D721Med (cell line): ENCODE results near the gene FNDC11.

Experiments used
- DNase-seq: peaks from one replicate; pipeline ENCODE4 v3.0.0; 2011; ENCODE audit warnings: low spot score; ENCODE audit not compliant: insufficient read length
- FAIRE-seq: peaks from 2 replicates; lab custom pipeline; 2011; peaks lifted over from hg19 to GRCh38; lab: Jason Lieb, UNC
- CTCF ChIP-seq: IDR thresholded peaks from 2 replicates; pipeline ENCODE4 v1.5.1; 2012; ENCODE audit warnings: mild to moderate bottlenecking, control low read depth; ENCODE audit not compliant: insufficient read depth; ENCODE audit errors: missing control alignments

FNDC11 gene

DNA sequence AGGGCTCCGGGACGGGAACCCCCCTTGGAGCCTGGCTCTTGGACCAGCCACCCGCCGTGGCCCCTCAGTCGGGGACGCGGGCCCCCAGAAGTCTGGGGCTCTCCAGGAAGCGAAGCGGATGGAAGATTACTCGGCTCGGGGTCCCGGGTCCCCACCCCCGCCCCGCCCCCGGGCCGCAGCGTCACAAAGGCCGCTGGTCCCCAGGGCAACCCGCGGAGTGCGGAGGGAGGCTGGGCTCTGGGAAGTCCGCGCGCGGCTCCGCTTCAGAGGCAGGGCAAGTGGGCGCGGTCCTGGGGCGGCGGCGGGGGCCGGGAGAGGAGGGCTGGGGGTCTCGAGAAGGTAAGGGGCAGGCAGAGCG is at the start of gene FNDC11:
Gene FNDC11 (plus strand): TSS at position 227 of the 358 bp plus-strand sequence. CDS start 1,505 bp downstream, outside the sequence.
- FAIRE-seq (no peak), DNase-seq (no peak)
- no peak for TF ChIP-seq CTCF

DNA sequence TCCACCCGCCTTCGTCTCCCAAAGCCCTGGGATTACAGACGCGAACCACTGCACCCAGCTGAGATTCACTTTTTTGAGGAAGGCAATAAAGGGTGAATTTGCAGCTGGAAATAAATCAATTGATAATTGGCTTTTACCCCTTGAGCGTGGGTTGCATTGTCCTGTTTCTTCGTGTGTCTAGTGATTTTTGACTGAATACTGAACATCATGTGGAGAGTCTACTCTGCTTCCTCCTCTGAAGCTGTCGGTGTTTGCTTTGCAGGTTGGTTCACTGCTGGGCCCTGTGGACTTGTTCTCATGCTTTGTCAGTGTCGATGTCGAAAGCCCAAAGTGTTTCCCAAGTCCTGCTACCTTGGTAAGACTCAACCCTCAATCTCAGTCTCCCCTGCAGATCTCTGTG is 49.3 kb upstream of the FNDC11 start:
- FAIRE-seq = no peak
- DNase-seq = no peak
- TF ChIP-seq CTCF = no peak

- FAIRE-seq (no peak), DNase-seq (no peak)
- no peak for TF ChIP-seq CTCF
Measured at GRCh38 chr20:63505281-63505680, 48.7 kb upstream of the FNDC11 start.

- no peak for DNase-seq
- no peak for TF ChIP-seq CTCF
- FAIRE-seq = no peak
Measured at GRCh38 chr20:63505723-63506122, 48.2 kb upstream of the FNDC11 start.

DNA sequence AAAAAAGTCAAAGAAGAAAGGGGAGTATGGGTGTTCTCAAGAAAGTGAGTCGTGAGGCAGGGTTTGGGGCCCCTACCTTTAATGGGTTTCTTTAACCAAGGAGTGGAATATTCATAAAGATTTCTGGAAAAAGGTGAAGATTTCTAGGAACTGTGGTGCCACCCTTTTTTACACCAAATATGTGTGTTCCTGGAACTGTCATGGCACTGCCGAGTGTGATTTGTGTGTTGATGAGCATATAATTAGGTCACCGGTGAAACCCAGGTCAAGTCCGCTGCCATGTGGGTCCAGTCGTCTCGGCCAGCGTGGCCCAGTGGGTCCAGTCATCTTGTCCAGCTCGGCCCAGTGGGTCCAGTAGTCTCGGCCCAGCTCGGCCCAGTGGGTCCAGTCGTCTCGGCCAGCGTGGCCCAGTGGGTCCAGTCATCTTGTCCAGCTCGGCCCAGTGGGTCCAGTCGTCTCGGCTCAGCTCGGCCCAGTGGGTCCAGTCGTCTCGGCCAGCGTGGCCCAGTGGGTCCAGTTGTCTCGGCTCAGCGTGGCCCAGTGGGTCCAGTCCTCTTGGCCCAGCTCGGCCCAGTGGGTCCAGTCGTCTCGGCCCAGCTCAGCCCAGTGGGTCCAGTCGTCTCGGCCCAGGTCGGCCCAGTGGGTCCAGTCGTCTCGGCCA is 46.7 kb upstream of the FNDC11 start:
- FAIRE-seq (no peak), DNase-seq (no peak)
- TF ChIP-seq CTCF = no peak

GRCh38 chr20:63508072-63508768 is 45.7 kb upstream of the FNDC11 start:
- FAIRE-seq (no peak), DNase-seq (no peak)
- no peak for TF ChIP-seq CTCF

DNA sequence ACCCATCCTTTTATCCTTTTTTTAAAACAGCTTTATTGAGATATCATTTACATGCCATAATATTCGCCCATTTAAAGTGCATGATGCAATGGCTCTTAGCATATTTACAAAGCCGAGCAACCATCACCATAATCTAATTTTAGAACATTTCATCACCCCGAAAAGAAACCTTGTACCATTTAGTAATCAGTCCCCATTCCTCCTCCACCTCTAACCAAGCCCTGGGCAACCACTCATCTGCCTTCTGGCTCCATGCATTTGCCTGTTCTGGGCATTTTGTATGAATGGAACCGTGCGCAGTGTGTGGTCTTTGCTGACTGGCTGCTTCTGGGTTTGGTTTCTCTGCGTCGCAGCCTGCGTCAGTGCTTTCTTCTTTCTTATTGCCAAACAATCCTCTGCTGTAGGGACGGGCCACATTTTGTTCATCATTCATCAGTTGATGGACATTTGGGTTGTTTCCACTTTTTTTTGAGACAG is 44.8 kb upstream of the FNDC11 start:
- no peak for DNase-seq
- TF ChIP-seq CTCF = no peak
- FAIRE-seq = no peak
